Cardiac fibroblast (primary cell): ENCODE data around the gene MTPN.

ENCODE experiments used
- DNase-seq, 2 donors: peaks; one replicate each; pipeline versions ENCODE4 v3.0.0 to v3.0.0-alpha.2; 2010; ENCODE audit warnings: low read depth in 2 of 2
- H3K4me3 ChIP-seq, 2 donors: replicated peaks in 1 of 2; 1 replicate in 1 of 2; 2 replicates in 1 of 2; pipeline ENCODE4 v1.5.1; 2011; ENCODE audit warnings: low read depth in 2 of 2, low read length in 2 of 2, mild to moderate bottlenecking in 2 of 2, moderate library complexity in 1 of 2
- TF ChIP-seq, protein P1 (sequence below): IDR thresholded peaks from one replicate; pipeline ENCODE4 v1.5.1; 2011; ENCODE audit warnings: low read depth, mild to moderate bottlenecking, low read length, inconsistent platforms

MTPN gene

DNA sequence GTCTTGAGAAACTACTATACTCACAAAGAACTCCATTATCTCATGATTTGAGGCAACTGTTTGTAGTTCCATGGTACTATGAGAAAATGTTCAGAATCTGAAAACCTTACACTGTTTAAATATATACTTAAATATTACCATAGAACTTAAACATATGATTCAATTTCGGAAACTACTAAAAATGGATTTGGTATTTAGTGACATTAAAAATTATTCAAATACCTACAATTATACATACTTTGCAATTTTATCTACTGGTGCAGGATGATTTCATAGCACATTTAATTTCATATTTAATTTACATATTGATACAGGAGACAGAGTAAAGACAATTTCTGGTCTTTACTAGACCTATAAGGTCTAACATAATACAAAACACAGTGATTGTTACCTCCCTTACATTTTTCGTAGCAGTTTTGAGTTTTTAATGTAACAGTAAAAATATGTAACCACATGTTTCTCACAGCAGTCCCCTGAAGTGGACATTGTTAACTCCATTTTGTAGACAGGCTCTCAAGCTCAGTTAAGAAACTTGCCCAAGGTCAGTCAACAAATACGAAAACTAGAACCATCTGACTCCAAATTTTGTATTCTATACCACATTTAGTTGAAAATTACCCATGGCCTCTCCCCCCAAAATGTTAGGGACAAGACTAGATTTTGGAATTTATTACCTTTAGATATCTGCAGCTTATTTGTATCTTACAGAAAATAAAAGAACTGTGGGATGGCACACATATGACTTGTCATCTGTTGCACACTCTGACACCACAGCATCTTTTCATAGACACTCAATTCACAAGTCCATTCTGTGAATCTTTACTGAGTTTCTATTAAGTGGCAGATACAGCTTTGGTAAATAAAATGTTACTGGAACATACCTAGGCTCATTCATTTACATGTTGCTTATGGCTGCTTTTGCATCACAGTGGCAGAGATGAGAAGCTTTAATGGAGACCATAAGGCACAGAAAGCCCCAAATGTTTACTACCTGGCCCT is 36.8 kb downstream of the MTPN start:
- no peak for DNase-seq
- TF ChIP-seq, protein P1, sequence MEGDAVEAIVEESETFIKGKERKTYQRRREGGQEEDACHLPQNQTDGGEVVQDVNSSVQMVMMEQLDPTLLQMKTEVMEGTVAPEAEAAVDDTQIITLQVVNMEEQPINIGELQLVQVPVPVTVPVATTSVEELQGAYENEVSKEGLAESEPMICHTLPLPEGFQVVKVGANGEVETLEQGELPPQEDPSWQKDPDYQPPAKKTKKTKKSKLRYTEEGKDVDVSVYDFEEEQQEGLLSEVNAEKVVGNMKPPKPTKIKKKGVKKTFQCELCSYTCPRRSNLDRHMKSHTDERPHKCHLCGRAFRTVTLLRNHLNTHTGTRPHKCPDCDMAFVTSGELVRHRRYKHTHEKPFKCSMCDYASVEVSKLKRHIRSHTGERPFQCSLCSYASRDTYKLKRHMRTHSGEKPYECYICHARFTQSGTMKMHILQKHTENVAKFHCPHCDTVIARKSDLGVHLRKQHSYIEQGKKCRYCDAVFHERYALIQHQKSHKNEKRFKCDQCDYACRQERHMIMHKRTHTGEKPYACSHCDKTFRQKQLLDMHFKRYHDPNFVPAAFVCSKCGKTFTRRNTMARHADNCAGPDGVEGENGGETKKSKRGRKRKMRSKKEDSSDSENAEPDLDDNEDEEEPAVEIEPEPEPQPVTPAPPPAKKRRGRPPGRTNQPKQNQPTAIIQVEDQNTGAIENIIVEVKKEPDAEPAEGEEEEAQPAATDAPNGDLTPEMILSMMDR: no peak

DNA sequence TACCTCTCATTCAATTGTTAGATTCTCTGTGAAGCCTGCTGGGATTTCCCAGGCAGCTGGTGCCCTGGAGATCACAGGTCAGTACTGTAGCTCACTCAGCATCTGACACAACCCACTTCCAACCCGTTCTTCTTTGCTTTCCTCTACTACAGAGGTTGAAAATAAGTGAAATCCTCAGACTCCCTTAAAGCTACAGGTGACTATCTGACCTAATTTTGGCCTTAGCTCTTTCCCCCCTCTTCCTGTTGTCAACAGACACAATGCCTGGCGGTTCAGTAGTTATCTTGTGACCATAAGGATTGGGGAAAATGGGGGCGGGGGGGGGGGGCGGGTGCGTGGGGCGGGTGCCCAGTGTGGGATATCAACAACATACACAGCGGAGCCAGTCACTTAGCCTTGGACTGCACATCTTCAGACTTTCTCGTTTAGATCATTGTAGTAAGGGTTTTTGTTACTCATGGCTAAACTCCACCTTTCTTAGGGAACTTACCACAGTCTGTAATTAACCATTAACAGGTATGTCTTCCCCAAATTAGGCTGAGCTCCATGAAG is 37.8 kb downstream of the MTPN start:
- no peak for DNase-seq

More for the DNA sequence above, 36.8 kb downstream of the MTPN start:
- no peak overlapping the region for H3K4me3 ChIP-seq

DNA sequence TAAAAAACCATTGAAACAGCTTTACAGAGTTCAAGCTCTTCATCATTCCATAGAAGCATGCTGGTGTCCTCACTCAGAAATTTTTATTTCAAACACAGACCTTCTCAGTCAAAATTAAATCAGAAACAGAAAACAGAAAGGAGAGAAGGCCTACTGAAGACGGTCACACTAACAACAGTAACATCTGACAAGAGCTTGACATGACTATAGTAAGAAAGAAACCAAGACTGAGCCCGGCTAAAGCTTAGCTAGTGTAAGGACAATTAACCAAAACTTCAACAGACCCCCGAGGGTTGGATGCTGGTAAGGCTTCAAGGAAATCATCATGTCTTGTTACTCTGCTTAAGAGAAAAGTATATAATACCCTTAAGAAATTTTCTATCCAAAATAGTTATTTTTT is 38.6 kb downstream of the MTPN start:
- TF ChIP-seq, protein P1: no peak
- DNase-seq: no peak
- H3K4me3 ChIP-seq: no peak overlapping the region

More for the DNA sequence above, 37.8 kb downstream of the MTPN start:
- TF ChIP-seq, protein P1: no peak
- no peak overlapping the region for H3K4me3 ChIP-seq

DNA sequence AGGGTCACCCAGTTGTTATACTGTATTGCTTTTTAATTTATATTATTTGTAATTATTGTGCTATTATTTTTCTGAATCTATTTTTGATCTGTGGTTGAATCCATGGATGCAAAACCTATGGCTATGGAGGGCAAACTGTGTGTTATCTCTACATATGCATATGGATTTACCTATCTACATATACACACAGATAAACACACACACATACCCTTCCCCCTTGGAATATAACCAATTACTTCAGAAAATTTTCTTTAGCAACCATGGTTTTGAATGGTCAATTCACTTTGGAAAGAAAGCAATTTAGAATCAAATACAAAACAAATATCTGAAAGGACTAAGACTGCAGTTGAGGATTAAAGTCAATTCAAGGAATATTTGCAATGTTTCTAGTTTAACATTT is 39.1 kb downstream of the MTPN start:
- no peak for DNase-seq
- TF ChIP-seq, protein P1: no peak
- H3K4me3 ChIP-seq: no peak overlapping the region

DNA sequence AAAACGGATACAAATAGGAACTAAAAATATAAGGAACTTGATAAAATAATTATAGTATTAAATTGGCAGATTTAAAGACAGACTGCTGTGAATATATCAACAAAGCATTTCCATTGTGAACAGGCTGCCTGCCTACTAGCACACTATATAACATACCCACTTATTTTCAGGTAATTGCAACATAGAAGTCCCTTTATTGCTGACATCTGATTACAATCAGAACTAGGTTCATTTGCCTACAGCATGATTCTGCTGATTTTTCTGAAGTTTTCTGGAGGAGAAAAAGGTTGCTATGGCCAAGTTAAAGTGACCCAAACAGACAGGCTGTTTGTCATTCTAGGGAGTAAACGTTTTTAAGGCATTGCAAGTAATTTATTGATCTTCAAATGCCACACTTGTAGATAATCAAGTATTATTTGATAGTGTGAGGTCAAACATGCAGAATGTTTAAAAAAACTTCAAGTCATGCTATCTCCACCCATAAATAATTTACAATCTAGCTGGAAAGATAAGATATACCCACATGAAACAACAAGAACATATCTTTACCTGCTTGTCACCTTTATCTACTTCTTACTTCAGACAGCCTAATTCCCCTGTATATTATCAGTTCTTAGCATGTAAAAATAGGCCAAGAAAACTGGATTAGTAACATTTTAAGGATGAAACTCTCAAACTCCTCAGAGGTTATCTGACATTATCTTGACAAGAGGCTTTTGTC is 40.5 kb downstream of the MTPN start:
- no peak overlapping the region for H3K4me3 ChIP-seq
- no peak for DNase-seq
- TF ChIP-seq, protein P1: no peak

DNA sequence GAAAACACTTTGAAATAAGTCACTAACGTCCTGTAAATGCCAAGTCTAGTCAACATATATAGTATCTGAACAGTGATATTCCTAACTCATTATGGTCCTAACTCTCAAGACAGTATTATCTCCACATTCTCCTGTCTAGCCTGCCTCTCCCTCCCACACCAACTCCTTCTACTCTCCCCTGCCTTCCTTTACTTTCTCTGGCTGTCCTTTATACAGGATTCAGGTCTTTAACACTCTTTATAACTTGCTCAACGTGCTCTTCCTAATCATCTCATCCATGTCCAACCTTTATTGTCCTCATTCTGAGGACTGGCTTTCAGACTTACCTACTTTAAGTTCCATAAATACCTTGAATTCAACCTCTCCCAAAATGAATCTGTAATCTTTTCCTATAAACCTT is 42.5 kb downstream of the MTPN start:
- no peak for DNase-seq
- H3K4me3 ChIP-seq: no peak overlapping the region
- TF ChIP-seq, protein P1: no peak
